Effector CD4-positive, alpha-beta T cell (primary cell): ENCODE data around the gene PC.
"Not testable (repeated sequence)": the region's sequence is repeated elsewhere in the genome, so short reads cannot be mapped to it uniquely, and the experiment has no call there.

Source experiments
- DNase-seq: peaks from one replicate; pipeline ENCODE4 v3.0.0-alpha.2; 2020
- total RNA-seq: gene quantifications from one replicate; lab custom pipeline; 2026; lab: John Stamatoyannopoulos, UW

The PC gene, protein sequence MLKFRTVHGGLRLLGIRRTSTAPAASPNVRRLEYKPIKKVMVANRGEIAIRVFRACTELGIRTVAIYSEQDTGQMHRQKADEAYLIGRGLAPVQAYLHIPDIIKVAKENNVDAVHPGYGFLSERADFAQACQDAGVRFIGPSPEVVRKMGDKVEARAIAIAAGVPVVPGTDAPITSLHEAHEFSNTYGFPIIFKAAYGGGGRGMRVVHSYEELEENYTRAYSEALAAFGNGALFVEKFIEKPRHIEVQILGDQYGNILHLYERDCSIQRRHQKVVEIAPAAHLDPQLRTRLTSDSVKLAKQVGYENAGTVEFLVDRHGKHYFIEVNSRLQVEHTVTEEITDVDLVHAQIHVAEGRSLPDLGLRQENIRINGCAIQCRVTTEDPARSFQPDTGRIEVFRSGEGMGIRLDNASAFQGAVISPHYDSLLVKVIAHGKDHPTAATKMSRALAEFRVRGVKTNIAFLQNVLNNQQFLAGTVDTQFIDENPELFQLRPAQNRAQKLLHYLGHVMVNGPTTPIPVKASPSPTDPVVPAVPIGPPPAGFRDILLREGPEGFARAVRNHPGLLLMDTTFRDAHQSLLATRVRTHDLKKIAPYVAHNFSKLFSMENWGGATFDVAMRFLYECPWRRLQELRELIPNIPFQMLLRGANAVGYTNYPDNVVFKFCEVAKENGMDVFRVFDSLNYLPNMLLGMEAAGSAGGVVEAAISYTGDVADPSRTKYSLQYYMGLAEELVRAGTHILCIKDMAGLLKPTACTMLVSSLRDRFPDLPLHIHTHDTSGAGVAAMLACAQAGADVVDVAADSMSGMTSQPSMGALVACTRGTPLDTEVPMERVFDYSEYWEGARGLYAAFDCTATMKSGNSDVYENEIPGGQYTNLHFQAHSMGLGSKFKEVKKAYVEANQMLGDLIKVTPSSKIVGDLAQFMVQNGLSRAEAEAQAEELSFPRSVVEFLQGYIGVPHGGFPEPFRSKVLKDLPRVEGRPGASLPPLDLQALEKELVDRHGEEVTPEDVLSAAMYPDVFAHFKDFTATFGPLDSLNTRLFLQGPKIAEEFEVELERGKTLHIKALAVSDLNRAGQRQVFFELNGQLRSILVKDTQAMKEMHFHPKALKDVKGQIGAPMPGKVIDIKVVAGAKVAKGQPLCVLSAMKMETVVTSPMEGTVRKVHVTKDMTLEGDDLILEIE
- total RNA-seq = 5.1 reads per million, percentile 20 among the genes with 10 or more reads in this experiment

DNA sequence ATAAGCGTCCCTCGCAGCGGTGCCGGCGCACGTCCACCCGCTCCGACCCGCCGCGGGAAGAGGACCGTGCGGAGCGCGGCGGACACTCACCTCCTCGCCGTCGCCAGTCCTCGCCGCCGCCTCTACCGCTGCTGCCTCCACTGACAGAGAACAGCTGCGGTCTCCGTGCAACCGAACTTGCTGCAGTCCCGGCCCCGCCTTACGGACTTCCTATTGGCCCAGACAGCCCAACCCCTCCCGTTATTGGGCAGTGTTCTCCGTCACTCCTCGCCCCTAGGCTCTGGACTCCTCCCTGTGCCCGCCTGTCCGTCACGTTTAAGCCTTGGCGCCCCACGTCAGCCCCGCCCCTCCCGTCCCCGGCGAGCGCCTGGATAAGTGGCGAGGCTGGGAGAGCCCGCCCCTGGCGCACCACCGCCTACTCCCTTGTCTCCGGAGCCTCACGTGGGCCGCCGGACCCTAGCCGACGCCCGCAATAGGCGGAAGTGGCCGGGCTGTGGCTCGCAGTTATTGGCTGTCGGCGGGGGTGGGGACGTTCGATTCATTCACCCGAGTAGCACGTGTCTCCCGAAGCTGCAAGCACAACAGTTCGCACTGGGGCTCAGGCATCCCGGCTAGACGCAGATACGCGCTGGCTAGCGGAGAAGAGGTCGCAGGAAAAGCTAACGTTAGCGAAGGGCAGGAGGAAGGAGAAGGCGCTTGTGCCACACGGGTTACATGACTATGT is at the start of gene PC:
Gene PC, minus strand, starts transcription at position 152 of the 724 bp plus-strand sequence. CDS start 86,224 bp downstream, outside the sequence.
- peak; percentile 95 for DNase-seq

- no peak for DNase-seq
Measured at GRCh38 chr11:67007126-67007525, 48.9 kb upstream of the PC start.

- DNase-seq = no peak
Measured at GRCh38 chr11:67006029-67006884, 48.1 kb upstream of the PC start.

GRCh38 chr11:67005200-67005599 is 47.0 kb upstream of the PC start:
- DNase-seq = not testable (repeated sequence)

- no peak for DNase-seq
Measured at GRCh38 chr11:67002921-67003411, 44.8 kb upstream of the PC start.

GRCh38 chr11:67002297-67002913 is 44.2 kb upstream of the PC start:
- no peak for DNase-seq

- DNase-seq = no peak
Measured at GRCh38 chr11:67001332-67001731, 43.1 kb upstream of the PC start.

DNA sequence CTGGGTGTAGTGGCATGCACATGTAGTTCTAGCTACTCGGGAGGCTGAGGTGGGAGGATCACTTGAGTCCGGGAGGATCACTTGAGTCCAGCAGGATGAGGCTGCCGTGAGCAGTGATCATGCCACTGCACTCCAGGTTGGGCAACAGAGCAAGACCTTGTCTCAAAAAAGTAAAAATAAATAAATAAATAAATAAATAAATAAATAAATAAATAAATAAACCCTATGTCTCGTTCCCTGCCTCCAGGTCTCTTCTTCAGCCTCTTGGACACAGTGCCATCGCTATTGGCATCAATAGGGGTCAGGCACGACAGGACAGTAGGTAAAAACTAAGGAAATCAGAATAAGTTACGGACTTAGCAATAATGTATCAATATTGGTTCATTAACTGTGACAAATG is 41.4 kb upstream of the PC start:
- no peak for DNase-seq

DNA sequence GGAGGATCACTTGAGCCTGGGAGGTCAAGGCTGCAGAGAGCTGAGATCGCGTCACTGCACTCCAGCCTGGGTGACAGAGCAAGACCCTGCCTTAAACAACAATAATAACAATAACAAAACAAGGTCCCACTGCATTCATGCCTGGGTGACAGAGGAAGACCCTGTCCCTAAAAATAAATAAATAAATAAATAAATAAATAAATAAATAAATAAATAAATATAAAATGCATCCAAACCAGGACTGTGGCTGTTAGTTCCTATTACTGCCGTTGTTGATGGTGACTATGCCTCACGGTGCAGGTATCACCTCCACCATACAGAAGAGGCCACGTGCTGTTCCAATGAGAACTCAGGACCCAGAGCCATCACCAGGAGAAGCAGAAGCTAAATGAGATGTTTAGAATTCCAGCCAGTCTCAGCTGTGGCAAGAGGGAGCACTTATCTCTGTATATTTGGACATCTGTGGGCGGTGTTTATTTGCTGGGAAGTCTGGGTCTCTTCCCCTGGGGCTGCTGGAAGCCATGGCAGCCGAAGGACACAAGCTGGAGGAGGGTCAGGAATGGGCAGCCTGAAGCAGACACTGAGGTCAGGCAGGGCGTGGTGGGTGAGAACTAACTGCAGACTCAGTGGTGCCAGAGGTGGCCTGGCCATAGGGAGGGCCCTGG is 38.6 kb upstream of the PC start:
- no peak for DNase-seq

DNA sequence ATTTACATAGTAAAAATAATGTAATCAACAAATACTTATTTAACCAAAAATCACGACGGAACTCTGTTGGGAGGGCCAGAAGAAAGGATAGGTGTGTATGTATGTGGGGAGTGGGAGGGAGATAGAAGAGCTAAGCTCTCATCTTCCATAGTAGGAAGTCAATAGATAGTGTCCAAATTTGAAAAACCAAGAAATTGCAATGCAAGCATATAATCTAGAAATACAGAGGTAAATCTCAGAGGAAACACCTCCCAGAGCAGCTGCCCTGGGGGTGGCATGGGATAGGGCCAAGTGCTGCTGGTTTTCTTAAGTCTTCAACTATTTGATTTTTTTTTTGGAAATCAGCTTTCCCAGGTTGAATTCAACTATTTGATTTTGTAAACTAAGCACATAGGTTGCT is 33.9 kb upstream of the PC start:
- DNase-seq = no peak

GRCh38 chr11:66989360-66989759 is 31.2 kb upstream of the PC start:
- not testable (repeated sequence) for DNase-seq

DNA sequence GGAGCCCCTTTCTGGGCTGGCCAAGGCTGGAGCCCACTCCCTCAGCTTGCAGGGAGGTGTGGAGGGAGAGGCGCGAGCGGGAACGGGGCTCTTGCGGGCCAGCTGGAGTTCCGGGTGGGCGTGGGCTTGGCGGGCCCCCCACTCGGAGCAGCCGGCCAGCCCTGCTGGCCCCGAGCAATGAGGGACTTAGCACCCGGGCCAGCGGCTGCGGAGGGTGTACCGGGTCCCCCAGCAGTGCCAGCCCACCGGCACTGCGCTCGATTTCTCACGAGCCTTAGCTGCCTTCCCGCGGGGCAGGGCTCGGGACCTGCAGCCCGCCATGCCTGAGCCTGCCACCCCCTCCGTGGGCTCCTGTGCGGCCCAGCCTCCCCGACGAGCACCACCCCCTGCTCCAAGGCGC is 30.6 kb upstream of the PC start:
- not testable (repeated sequence) for DNase-seq

DNA sequence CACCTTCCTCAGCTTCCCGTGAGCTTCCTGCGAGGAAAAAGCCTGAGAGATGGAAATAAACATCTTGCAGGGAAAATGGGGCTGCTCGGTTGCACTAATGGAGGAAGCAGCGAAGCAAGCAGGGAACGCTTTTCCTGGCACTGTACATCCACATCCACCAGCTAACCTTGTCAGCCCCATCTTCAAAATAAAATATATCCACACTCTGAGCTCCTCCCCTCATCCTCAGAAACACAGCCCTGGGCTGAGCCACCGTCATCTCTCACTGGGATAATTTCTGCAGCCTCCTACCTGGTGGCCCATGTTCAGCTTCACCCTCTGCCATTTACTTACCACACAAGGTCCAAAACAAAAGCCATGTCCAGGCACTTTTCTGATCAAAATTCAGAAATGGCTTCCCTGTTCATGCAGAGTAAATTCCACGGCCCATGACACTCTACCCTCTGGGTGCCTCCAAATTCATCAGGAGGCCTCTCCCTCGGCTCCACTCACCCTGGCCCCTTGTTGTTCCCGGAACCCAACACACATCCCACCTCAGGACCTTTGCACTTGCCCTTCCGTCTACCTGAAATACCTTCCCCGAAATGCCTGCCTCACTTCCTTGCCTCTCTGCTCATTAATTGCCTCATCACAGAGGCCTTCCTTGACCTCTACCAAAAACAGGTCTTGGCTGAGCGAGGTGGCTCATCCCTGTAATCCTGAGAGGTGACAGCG is 29.9 kb upstream of the PC start:
- no peak for DNase-seq

GRCh38 chr11:66987158-66987620 is 29.0 kb upstream of the PC start:
- DNase-seq = no peak

DNA sequence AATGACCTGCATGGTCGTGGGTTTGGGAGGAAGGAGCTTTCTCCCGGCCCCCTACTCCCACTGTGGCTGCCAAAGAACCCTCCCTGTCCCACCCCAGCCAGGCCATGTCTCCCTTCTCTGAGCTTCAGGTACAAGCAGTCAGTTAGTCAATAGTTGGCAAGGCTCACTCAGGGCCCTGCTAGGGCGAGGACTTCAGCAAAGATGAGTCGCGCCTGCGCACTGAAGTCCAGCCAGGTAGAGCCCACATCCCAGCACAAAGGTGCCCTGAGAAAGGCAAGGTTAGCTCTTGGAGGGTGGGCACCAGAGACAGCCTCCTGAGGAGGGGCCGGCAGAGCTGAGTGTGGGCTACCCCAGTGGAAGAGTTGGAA is 28.0 kb upstream of the PC start:
- no peak for DNase-seq

GRCh38 chr11:66985508-66986177 is 27.5 kb upstream of the PC start:
- no peak for DNase-seq

GRCh38 chr11:66983275-66983924 is 25.2 kb upstream of the PC start:
- DNase-seq = no peak

- DNase-seq = no peak
Measured at GRCh38 chr11:66981976-66982578, 23.9 kb upstream of the PC start.
